Stimulated activated naive CD8-positive, alpha-beta T cell treated with anti-CD3 and anti-CD28 coated beads, Interleukin-15, amount 100 ng/mL, for 72 hours (primary cell): ENCODE results near the gene CHAD.
A peak's percentile ranks its signal among the peaks of the same experiment; 100 is the strongest.
"Not testable (repeated sequence)": the region's sequence is repeated elsewhere in the genome, so short reads cannot be mapped to it uniquely, and the experiment has no call there.

Experiments
- ATAC-seq: fragments of 150-1000 bp; cut with Tn5 transposase; 2 replicates; pipeline ENCODE4 v1.10.0; 2021; ENCODE audit warnings: mild to moderate bottlenecking, moderate library complexity
- DNase-seq, 2 donors: peaks; one replicate each; pipeline ENCODE4 v3.0.0; 2021 to 2022
- H3K27ac Mint-ChIP-seq, 2 donors: one replicate each; pipeline ENCODE4 v1.8.0; 2022; ENCODE audit warnings: mild to moderate bottlenecking in 2 of 2, mixed read lengths in 2 of 2, moderate library complexity in 2 of 2
- H3K27me3 Mint-ChIP-seq: one replicate; pipeline ENCODE4 v1.8.0; 2022; ENCODE audit warnings: mixed read lengths
- H3K4me1 Mint-ChIP-seq: one replicate; pipeline ENCODE4 v1.8.0; 2022; ENCODE audit warnings: mild to moderate bottlenecking, mixed read lengths
- H3K4me3 Mint-ChIP-seq, 2 donors: one replicate each; pipeline ENCODE4 v1.8.0; 2022; ENCODE audit warnings: mild to moderate bottlenecking in 2 of 2, mixed read lengths in 2 of 2, moderate library complexity in 1 of 2
- H3K9me3 Mint-ChIP-seq, 2 donors: one replicate each; pipeline ENCODE4 v1.8.0; 2022; ENCODE audit warnings: mixed read lengths in 2 of 2

The CHAD gene

DNA sequence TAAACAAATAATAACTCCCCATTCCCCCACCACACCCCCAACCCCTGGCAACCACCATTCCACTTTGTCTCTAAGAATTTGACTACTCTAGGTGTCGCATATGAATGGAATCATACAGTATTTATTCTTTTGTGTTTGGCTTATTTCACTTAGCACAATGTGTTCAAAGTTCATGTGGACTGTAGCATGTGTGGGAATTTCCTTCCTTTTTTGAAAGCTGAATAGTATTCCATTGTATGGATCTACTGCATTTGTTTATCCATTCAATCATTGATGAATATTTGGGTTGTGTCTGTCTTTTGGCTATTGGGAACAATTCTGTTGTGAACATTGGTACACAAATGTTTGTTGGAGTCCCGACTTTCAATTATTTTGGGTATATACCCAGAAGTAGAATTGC is 45.9 kb downstream of the CHAD start:
- no peaks in the 10 kb centered on the region for H3K27me3 Mint-ChIP-seq
- H3K4me3 Mint-ChIP-seq = no peak overlapping the region
- H3K9me3 Mint-ChIP-seq = peaks cover 8 to 11% of the 10 kb centered on the region in 2 donors
- ATAC-seq (no peak), DNase-seq (no peak)
- peaks cover 43% of the 10 kb centered on the region for H3K4me1 Mint-ChIP-seq
- no peak overlapping the region for H3K27ac Mint-ChIP-seq

DNA sequence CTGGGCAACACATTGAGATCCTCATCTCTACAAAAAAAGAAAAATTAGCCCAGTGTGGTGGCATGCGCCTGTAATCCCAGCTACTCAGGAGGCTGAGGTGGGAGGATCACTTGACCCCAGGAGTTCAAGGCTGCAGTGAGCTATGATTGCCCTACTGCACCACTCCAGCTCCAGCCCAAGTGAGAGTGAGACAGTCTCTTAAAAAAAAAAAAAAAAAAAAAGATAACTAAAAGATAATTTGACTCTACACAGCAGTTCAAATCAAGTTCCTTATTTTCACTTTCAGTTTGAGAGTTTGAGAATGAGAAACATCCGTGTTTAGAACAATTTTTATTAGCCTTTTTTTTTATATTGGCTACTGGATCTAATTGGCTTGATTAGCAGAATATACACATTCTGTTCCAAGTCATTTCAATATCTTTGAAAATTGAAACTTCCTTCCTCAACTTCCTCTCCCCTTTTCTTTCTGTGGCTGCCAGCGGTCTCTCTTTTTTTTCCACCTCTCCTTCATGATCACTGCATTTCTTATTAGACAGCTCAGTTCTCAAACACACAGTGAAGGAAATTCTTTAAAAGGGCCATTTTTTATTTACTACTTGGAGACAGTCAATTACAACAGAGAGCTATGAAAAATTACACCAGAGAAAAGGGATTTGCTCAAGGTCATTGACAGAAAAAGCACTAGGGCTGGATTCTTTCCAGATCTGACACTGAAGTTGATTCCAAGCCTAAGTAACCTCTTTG is 47.2 kb downstream of the CHAD start:
- no peak for ATAC-seq
- Mint-ChIP-seq H3K4me1 (peaks cover 31% of the 10 kb centered on the region), H3K27ac (peak overlapping the region; percentile 15 to 96), H3K4me3 (peak overlapping the region; percentile 68 to 84), H3K27me3 (no peaks in the 10 kb centered on the region), H3K9me3 (peaks cover 8 to 11% of the 10 kb centered on the region in 2 donors)
- DNase-seq = no peak

DNA sequence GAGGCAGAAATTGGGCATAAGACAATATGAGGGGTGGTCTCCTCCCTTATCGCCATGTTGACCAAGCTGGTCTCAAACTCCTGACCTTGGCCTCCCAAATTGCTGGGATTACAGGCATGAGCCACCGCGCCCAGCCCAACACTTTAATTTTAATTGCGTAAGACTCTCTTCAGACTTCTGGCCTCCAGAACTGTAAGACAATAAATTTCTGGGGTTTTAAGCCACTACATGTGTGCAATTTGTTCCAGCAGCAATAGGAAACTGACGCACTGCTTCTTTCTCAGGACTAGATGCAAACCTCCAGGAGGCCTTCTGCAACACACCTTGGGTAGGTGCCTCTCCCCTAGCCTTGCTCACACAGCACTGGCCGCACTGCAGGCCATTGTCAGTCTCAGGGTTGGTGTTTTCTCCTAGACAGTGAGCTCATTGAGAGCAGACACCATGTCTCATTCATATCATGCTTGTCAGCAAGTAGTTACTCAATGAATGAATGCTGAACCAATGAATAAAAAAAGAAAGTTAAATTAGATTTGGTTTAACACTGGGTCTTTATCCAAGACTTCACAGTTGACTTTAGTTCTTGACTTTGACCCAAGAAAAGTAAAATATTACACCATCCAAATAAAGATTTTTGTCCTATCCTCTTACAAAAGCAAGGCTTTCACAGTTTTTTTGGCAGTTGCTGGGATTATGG is 48.1 kb downstream of the CHAD start:
- DNase-seq = no peak

DNA sequence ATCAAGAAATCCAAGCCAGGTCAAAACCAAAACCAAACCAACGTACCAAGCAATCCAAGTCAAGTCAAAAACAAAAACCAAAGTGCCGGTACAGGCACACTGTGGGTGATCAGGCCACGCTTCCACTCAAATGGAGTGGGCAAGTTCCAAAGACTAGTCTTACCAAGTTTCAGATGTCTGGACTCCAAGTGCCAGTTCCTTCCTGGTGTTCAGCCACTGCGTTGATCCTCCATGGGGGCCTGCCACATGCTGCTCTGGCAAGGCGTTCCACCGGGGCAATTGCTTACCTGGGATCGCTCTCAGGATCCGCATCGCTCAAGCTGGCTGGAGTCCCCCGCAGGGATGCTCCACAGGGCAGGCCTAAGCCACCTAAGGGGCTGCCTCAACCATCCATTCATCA is 49.1 kb downstream of the CHAD start:
- not testable (repeated sequence) for H3K27ac Mint-ChIP-seq, H3K4me3 Mint-ChIP-seq, H3K27me3 Mint-ChIP-seq, DNase-seq, ATAC-seq
- Mint-ChIP-seq H3K4me1 (peaks cover 16% of the 10 kb centered on the region), H3K9me3 (peaks cover 8 to 11% of the 10 kb centered on the region in 2 donors)

More for the DNA sequence above, 48.1 kb downstream of the CHAD start:
- Mint-ChIP-seq H3K9me3 (peaks cover 8 to 11% of the 10 kb centered on the region in 2 donors), H3K4me3 (peak overlapping the region; percentile 68 to 84), H3K4me1 (peaks cover 26% of the 10 kb centered on the region), H3K27ac (peak overlapping the region in 1 of 2 donors; percentile 34), H3K27me3 (no peaks in the 10 kb centered on the region)
- ATAC-seq = no peak

DNA sequence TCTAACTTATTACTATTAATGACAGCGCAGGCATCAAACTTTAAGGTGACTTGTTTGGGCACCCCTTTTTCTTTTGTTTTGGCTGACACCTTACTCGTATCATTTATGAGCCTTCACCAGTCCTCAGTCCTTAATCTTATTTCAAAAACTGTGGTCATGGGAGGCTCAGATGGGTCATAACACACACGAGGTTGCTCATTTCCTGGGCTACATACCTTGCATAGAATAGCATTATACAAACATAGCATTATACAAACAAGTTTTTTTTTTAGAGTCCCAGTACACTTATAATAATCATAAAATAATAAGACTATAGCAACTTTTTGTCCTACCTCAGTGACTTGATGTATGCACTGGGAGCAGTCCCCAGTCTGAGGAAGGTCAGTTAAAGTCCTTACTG is 53.9 kb downstream of the CHAD start:
- no peaks in the 10 kb centered on the region for H3K27me3 Mint-ChIP-seq
- H3K4me3 Mint-ChIP-seq = no peak overlapping the region
- DNase-seq = no peak
- H3K9me3 Mint-ChIP-seq = peaks cover 8 to 11% of the 10 kb centered on the region in 2 donors
- no peak overlapping the region for H3K27ac Mint-ChIP-seq
- no peaks in the 10 kb centered on the region for H3K4me1 Mint-ChIP-seq
- ATAC-seq = no peak
